Parathyroid adenoma (tissue), 2 donors: ENCODE measurements around the gene SUCLA2.

Source experiments
- H2AFZ ChIP-seq: fragments of 300-600 bp; sonication (generic); one replicate; pipeline ENCODE4 v1.7.0; 2017; ENCODE audit warnings: antibody characterized with exemption, mild to moderate bottlenecking
- H3K27ac ChIP-seq: fragments of 300-600 bp; sonication (generic); one replicate; pipeline ENCODE4 v1.7.0; 2017
- H3K27me3 ChIP-seq: fragments of 300-600 bp; sonication (generic); one replicate; pipeline ENCODE4 v1.7.0; 2017; ENCODE audit warnings: low read length; ENCODE audit not compliant: control insufficient read depth, insufficient read depth
- H3K36me3 ChIP-seq: fragments of 300-600 bp; sonication (generic); one replicate; pipeline ENCODE4 v1.7.0; 2017; ENCODE audit warnings: low read length; ENCODE audit not compliant: control insufficient read depth, insufficient read depth
- H3K4me1 ChIP-seq: fragments of 300-600 bp; sonication (generic); one replicate; pipeline ENCODE4 v1.7.0; 2017; ENCODE audit warnings: control low read depth
- H3K4me2 ChIP-seq: fragments of 300-600 bp; sonication (generic); one replicate; pipeline ENCODE4 v1.7.0; 2017; ENCODE audit warnings: low read length
- H3K4me3 ChIP-seq: fragments of 300-600 bp; sonication (generic); one replicate; pipeline ENCODE4 v1.7.0; 2017; ENCODE audit warnings: low read depth, low read length
- H3K79me2 ChIP-seq: fragments of 300-600 bp; sonication (generic); one replicate; pipeline ENCODE4 v1.7.0; 2017; ENCODE audit warnings: control low read depth
- H3K9ac ChIP-seq: fragments of 300-600 bp; sonication (generic); one replicate; pipeline ENCODE4 v1.7.0; 2017; ENCODE audit warnings: mild to moderate bottlenecking
- H3K9me3 ChIP-seq: fragments of 300-600 bp; sonication (generic); one replicate; pipeline ENCODE4 v1.7.0; 2017; ENCODE audit warnings: low read length; ENCODE audit not compliant: control insufficient read depth
- TF ChIP-seq, protein P1 (sequence below): fragments of 300-600 bp; sonication (generic); IDR thresholded peaks from one replicate; pipeline ENCODE4 v1.7.0; 2017; ENCODE audit warnings: antibody characterized with exemption, mild to moderate bottlenecking
- donor health status: primary hyperparathyroidism.

The SUCLA2 gene

GRCh38 chr13:47897411-47898050 lies 103.5 kb downstream of the SUCLA2 start:
- TF ChIP-seq, protein P1, sequence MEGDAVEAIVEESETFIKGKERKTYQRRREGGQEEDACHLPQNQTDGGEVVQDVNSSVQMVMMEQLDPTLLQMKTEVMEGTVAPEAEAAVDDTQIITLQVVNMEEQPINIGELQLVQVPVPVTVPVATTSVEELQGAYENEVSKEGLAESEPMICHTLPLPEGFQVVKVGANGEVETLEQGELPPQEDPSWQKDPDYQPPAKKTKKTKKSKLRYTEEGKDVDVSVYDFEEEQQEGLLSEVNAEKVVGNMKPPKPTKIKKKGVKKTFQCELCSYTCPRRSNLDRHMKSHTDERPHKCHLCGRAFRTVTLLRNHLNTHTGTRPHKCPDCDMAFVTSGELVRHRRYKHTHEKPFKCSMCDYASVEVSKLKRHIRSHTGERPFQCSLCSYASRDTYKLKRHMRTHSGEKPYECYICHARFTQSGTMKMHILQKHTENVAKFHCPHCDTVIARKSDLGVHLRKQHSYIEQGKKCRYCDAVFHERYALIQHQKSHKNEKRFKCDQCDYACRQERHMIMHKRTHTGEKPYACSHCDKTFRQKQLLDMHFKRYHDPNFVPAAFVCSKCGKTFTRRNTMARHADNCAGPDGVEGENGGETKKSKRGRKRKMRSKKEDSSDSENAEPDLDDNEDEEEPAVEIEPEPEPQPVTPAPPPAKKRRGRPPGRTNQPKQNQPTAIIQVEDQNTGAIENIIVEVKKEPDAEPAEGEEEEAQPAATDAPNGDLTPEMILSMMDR, result no peak
- H3K79me2 ChIP-seq, result no peaks in the 10 kb centered on the region
- no peaks in the 10 kb centered on the region for H3K36me3 ChIP-seq

DNA sequence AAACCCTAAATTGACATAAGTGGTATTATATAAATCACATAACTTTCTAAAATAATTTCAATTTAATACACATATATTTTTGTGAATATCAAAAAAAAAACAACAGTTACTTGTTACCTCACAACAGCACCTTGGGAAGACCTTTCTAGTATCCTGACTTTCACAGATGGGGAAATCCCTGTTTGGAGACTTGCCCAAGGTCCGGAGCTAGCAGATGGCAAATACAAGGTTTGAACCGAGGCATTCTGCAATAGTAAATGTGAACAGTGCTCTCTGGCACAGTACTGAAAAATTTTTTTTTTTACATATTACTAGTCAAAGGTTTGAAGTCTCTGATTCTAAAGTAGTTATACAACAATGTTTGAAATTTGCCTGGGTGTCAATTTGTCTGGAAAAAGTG lies 104.5 kb downstream of the SUCLA2 start:
- H3K9ac ChIP-seq, result no peak overlapping the region
- no peaks in the 10 kb centered on the region for H3K27me3 ChIP-seq
- no peaks in the 10 kb centered on the region for H3K36me3 ChIP-seq
- no peak overlapping the region for H2AFZ ChIP-seq
- peaks cover 5% of the 10 kb centered on the region for H3K4me1 ChIP-seq
- no peaks in the 10 kb centered on the region for H3K9me3 ChIP-seq
- TF ChIP-seq, protein P1, result no peak
- H3K27ac ChIP-seq, result no peak overlapping the region
- no peak overlapping the region for H3K4me2 ChIP-seq
- no peaks in the 10 kb centered on the region for H3K79me2 ChIP-seq
- no peak overlapping the region for H3K4me3 ChIP-seq

More at GRCh38 chr13:47897411-47898050, 103.5 kb downstream of the SUCLA2 start:
- Histone ChIP-seq H3K27ac (no peak overlapping the region), H3K4me3 (no peak overlapping the region), H2AFZ (no peak overlapping the region), H3K9ac (no peak overlapping the region), H3K27me3 (no peaks in the 10 kb centered on the region), H3K4me2 (no peak overlapping the region), H3K4me1 (peaks cover 5% of the 10 kb centered on the region), H3K9me3 (no peaks in the 10 kb centered on the region)

DNA sequence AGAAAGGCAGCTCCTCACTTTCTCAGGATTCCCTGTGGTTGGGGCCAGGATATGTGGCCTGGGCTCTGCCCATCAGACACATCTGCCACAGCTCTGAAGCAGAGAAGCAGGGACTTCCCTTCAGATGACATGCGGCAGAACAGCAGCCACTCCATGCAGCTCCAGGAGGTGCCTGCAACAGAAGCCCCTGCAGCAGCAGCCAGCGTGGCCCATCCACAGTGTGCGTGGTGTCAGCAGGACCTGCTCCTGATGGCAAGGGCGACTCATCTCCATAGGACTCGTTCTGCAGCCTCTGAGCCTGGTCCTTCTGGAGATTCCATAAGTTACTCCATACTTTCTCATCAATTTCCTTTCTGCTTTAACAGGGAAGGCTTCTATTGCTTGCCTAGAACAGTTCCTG lies 105.0 kb downstream of the SUCLA2 start:
- Histone ChIP-seq H3K9ac (no peak overlapping the region), H3K27ac (no peak overlapping the region), H3K36me3 (no peaks in the 10 kb centered on the region), H3K79me2 (no peaks in the 10 kb centered on the region), H3K4me1 (peaks cover 5% of the 10 kb centered on the region), H2AFZ (no peak overlapping the region), H3K4me2 (no peak overlapping the region), H3K4me3 (no peak overlapping the region), H3K27me3 (no peaks in the 10 kb centered on the region), H3K9me3 (no peaks in the 10 kb centered on the region)
- TF ChIP-seq, protein P1, result no peak

- TF ChIP-seq, protein P1, result no peak
Measured at GRCh38 chr13:47893527-47893926, 107.5 kb downstream of the SUCLA2 start.

More at GRCh38 chr13:47893527-47893926, 107.5 kb downstream of the SUCLA2 start:
- Histone ChIP-seq H3K4me2 (no peak overlapping the region), H3K4me1 (peaks cover 5% of the 10 kb centered on the region), H3K9me3 (no peaks in the 10 kb centered on the region), H3K27me3 (no peaks in the 10 kb centered on the region), H3K9ac (no peak overlapping the region), H2AFZ (peak overlapping the region; percentile 50), H3K79me2 (no peaks in the 10 kb centered on the region), H3K27ac (peak overlapping the region; percentile 69), H3K4me3 (no peak overlapping the region), H3K36me3 (no peaks in the 10 kb centered on the region)
